GM10847 (cell line): ENCODE measurements around the gene ULK4.

Experiments
- POLR2A ChIP-seq: IDR thresholded peaks from 2 replicates; pipeline ENCODE4 v1.6.1; 2011; ENCODE audit not compliant: insufficient read length; ENCODE audit errors: extremely low read depth

ULK4 gene

DNA sequence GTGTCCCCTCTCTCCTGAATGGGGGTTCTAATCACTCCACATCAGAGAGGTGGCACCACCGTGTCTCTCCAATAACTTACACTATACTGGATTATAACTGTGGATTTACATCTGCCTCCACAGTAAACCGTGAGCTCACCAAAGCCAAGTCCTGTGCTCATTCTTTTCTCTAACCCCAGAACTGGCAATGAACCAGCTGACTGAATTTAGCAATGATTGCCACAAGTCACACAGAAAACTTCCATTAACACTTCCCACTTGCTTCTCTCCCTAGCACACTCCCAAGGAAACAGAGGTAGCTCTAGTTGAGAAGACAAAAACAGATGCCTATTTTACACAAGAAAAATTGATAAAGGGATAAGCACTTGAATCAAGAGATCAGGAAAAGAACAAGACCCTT is 361.3 kb downstream of the ULK4 start:
- no peak for TF ChIP-seq POLR2A

GRCh38 chr3:41599127-41599484 is 362.8 kb downstream of the ULK4 start:
- TF ChIP-seq POLR2A, result no peak

GRCh38 chr3:41598402-41599126 is 363.3 kb downstream of the ULK4 start:
- TF ChIP-seq POLR2A, result no peak

GRCh38 chr3:41593774-41594173 is 368.1 kb downstream of the ULK4 start:
- no peak for TF ChIP-seq POLR2A

- TF ChIP-seq POLR2A, result no peak
These were observed 369.0 kb downstream of the ULK4 start for GRCh38 chr3:41592753-41593510.

DNA sequence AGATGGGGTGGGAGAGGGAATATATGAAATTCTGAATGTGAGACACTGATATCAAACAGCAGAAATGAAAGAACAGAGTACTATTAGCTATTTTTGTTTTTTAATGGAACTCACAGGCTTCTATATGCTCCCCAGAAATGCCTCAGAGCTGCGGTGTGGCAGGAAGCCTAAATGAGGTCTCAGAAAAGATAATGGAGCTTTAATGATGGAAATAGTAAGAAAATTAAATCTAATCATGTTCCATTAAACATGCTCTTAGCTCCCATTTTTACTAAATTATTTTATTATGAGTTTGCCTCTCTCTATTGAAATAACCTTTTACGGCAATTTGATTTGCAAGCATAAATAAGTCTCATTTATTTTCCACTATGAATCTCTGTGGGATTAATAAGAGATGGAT is 378.9 kb downstream of the ULK4 start:
- no peak for TF ChIP-seq POLR2A

DNA sequence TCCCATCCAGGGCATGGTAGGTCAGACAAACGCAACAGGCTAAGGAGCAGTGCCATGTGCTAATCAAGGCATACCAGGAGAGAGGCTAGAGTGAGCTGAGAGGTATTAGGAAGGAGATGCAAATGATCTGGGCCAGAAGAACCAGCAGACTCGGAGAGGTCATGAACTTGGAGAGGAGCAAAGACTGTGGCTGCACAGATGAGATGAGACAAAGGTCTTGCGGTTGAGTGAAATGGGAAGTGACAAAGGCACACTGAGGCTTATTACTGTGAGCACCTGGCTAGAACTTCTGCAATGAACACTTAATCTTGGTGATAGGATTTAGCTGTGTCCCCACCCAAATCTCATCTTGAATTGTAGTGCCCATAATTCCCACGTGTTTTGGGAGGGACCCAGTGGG is 380.2 kb downstream of the ULK4 start:
- TF ChIP-seq POLR2A, result no peak

DNA sequence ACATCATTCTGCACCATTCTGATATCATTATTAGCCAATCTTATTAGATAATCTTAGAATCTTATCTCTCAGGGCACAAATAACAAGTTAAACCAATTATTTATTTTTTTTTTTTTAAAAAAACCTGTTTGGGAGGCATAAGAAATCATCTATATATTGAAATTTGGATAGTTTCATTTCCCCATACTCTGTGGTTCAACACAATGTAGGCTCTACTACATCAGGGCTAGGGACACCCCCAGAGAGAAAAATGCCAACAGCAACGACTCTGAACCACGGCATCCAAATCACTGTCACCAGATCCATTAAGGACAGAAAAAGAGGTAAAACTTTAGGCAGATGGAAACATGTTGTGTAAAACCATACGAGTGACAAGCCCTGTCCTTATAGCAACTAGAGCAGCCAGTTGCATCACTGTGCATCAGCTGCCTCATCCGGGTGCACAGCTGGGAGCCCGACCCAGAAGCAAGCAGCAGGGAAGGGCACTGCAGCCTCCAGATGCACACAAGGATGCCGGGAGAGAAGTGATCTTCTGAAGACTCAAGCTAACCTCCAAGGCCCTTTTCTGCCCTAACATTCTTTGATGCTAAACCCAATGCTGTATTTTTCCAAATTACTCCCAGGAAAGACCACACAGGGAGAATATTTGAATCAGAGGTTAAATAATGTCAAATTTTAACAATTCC is 381.5 kb downstream of the ULK4 start:
- TF ChIP-seq POLR2A, result no peak

- TF ChIP-seq POLR2A, result no peak
These were observed 382.0 kb downstream of the ULK4 start for GRCh38 chr3:41579861-41580260.

GRCh38 chr3:41578798-41579197 is 383.1 kb downstream of the ULK4 start:
- no peak for TF ChIP-seq POLR2A

GRCh38 chr3:41575724-41576123 is 386.2 kb downstream of the ULK4 start:
- TF ChIP-seq POLR2A, result no peak

- no peak for TF ChIP-seq POLR2A
These were observed 387.0 kb downstream of the ULK4 start for GRCh38 chr3:41574900-41575299.

DNA sequence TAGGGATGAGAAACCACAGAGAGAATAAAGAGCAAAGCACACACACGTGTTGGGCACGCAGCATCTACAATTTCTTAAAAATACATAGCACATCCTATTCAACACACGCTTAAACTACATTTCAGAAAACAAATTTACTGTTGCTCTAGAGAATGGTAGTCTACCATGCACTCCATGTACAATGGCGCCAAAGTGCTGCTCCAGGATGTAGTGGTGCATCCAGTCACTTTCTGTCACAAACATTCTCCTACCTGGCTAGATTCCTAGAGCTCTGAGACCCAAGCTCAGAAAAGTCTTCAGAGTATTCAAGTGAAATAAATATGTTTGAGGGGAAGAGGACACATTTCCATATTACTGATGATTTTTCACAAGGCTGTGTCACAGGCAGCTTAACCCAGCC is 388.3 kb downstream of the ULK4 start:
- no peak for TF ChIP-seq POLR2A

GRCh38 chr3:41572092-41572491 is 389.8 kb downstream of the ULK4 start:
- no peak for TF ChIP-seq POLR2A

GRCh38 chr3:41569632-41570305 is 392.1 kb downstream of the ULK4 start:
- no peak for TF ChIP-seq POLR2A
